Activated naive CD4-positive, alpha-beta T cell treated with Interleukin-2 at 50 U/mL for 16 hours (primary cell): Measurements from ENCODE around the gene NMNAT3.

Source experiments
- DNase-seq: peaks from one replicate; pipeline ENCODE4 v3.0.0-alpha.2; 2020

The NMNAT3 gene

DNA sequence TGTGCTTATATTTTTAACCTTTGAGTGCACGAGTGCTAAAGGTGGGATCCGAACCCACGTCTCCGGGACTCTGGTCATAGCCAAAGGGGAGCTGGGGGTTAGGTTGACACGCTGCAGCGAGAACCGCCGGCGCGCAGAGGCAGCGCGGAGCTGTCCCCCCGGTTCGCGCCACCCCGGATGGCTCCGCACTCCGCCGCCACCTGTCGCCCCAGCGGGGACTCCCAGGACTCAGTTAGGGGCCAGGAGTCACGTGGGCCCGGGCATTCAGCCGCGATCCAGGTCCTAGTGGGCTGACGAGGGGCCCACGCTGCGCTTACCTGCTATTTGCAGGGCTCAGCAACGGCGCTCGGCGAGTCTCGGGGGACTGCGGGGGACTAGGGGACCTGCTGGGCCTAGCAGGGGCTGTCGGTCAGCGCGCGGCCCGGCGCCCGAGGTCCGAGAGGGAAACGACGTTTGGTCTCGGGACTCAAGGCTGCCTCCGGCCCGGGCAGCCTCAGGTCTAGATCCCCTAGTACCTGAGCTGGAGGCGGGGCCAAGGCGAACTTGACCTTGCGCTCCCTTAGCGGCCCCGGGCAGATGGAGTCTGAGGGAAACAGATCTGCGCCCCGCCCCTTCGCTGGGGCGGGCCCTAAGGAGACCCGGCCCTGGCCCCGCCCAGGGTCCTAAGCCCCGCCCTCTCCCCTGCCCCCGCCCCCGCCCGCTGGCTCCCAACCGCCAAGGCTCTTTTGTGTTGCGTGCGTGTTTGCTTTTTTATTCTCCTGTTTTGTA is at the start of gene NMNAT3:
NMNAT3 (minus strand) TSS at position 585 of the 768 bp plus-strand sequence. CDS start 50,248 bp downstream, outside the sequence.
- peak; percentile 78 for DNase-seq

DNA sequence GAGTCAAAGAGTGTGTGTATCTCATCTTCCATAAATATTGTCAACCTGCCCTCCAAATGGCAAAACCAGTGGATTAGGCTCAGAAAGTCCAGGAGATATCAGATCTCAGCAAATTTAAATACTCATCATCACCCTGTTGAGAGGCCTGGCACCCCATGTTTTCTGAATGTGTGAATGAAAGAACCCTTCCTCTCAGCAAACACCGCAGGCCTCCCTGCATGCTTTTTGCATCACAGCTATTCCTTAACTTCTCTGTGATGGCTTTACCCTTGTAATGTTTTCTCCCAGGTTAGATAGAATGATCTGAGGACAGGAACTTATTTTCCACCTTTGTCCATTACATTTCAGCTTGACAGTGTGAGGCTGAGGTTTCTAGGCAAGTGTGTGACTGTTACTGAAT is 43.6 kb upstream of the NMNAT3 start:
- no peak for DNase-seq

DNA sequence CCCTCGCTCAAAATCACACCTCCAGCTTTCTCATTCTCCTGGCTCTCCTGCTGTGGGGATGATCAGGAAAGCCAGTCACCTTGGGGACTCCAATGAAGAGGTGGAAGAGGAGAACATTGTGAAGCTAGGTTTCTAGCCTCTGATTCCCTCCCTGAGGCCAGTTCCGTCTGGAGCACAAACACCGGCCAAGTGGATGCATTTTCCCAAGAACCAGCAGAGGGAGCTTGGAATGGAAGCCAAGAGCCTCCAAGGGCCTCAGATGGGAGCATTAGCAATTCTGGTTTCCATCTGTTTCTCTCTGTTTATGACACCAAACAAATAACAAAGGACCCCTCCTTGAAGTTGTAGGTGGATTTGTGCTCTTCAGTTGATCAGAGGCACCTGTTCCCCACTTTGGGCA is 40.6 kb upstream of the NMNAT3 start:
- no peak for DNase-seq

DNA sequence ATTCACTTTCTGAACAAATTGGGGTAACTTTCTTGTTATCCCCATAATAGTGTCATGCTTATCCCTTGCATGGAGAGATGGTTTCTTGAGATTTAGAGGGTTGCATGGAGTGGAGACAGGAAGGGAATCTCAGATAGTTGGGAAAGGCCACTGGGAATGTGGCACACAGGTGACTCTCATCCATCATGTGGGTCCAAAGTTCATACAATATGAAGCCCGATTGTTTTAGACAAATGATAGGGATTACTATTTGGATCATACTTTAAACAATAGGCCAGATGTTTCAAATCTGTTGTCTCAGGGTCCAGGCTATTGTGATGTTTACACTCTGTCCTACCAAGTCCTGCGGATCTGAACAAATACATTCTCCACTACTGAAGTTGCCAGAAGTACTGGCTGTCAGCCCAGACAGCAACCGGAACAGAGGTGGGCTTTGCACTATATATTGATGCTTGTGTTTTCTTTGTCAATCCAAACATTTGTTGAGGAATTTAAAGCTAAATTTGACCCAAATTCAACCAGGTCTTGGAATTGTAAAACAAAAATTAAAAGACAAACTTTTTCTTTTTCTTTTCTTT is 39.2 kb upstream of the NMNAT3 start:
- no peak for DNase-seq

DNA sequence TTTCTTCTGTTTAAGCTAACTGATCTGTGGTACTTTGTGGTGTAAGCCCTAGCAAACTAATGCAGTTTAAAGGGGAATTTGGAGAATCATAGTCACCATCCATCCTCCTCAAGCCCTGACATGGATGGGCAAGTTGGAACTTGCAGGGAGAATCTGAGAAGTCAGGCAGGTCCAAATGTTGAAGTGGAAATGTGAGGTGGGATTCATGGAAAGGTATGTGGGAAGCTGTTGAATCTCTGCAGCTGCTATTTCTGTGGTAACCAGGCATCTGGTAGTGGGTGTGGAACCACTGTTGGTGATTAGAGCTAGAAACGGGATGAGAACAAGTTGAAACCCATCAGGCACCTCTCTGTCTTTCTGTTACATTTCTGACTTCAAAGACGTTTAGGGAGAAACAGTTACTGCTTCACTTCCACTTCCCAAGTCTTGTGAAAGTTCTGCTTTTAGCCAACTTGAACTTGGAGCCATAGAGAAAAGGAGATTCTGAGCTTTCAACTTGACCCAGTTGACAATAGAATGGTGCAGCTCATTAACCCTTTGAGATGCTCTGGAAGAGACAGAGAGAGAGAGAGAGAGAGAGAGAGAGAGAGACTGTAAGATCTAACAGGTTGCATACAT is 38.1 kb upstream of the NMNAT3 start:
- DNase-seq, result no peak

DNA sequence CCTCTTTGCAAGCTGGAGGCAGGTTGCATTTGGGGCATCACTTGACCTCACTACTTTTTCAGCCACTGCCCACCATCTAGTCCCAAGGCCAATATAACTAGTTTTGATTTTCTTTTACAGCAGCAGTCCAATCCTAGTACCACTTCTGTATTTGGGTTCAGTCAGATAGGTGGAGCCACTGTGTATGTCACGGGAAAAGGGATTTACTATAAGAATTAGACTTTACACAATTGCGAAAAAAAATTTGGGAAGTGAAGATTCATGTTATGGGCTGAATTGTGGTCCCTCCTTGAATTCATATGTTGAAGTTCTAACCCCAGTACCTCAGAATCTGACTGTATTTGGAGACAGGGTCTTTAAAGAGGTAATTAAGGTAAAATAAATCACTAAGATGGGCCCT is 37.4 kb upstream of the NMNAT3 start:
- no peak for DNase-seq

DNA sequence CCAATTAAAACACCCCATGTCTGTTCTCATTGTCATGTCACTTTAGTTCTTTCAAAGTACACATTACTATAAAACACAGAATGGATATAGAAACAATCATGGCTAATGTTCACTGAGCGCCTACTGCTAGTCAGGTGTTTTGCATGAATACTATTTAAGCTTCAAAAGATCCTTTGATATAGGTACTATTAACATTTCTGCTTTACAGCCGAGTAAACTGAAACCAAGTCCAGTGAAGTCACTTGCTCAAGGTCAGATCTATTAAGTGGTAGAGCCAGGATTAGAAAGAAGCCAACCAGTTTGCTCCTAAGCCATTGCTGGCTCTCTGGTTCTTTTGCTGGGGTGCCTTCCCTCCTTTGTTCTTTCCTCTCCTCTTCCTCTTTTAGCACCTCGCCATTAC is 32.4 kb upstream of the NMNAT3 start:
- no peak for DNase-seq

DNA sequence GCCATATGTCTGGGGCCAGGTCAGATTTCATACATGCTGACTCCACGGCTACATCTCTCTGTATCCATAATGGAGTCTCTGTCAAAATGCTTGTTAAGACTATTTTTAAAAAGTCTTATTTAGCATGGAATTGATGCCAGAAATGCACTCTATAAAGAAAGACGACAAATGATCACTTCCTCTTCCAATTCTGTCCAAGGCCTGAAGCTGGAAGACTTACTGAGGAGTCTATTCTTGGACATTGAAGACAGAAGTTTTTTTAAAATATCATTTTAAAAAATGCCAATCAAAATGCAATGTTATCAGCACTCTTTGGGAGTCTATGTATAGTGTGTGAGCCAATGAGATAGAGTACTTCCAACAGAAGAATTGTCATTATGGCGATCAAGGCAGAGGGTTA is 27.9 kb upstream of the NMNAT3 start:
- DNase-seq, result no peak

DNA sequence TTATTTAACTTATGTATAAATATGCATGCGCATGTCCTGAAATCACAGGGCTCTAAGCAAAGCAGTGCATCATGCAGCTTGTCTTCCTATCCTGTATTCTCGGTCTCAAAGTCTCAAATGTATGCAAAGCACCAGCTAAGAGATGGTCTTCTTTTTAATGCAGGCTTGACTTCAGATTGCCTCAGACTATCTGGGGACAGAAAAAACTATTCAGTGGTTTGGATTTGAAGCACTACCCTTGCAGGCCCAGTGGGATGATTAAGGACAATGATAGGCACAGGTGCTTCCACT is 18.5 kb upstream of the NMNAT3 start:
- no peak for DNase-seq

DNA sequence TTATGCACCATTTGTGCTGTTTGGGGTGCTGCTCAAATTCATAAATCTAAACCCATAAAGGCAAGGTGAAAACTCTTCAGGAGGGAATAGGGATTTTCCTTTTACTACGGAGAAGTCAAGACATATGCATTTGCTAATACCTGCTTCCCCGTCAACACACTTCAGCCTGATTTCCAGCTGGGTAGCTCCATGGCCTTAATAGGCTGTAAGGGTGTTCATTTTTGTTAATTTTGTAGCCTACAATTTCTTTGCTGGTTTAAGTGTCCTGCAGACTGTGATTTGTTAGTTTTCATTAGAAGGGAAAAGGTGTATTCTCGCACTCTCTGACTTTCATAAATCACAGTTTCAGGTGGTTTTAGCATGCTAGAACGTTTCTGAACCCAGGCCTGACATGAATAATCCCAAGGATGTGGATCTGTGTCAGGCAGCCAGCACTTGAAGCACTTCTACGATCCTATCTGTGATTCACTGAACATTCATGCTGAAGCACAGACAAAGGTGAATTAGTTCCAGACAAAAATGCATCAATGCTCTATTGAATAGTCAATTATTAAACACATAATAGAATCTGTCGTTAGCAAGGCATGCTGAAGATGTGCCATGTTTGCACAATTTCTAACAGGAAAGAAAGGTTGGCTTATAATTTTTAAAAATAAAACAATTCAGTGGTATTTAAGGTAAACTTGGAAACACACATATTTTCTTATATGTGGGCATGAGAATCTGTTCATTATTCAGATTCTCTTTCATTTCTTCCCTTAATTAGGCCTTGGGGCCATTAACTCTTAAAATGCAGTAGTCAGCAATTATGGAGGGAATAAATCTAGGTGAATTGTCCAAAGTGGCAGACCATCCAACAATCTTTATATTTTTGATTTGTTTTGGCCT is 17.9 kb upstream of the NMNAT3 start:
- DNase-seq, result no peak

DNA sequence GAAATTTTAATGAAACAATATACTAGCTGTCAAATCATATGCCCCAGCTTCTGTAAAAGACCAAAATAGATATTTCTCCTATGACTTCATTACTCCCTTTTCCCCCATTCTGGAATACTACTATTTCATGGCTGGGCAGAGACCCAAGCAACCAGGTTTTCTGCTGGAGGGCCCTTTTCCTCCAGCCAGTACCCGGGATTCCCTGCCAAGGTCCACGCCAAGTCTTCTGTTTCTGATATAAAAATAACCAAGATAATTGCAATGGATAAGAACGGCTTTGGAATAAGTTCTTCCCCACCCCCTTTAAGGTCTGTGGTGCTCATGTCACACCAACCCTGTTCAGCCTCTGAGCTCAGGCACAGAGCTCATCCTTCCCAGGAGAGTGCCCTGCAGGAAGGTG is 17.2 kb upstream of the NMNAT3 start:
- DNase-seq, result no peak

DNA sequence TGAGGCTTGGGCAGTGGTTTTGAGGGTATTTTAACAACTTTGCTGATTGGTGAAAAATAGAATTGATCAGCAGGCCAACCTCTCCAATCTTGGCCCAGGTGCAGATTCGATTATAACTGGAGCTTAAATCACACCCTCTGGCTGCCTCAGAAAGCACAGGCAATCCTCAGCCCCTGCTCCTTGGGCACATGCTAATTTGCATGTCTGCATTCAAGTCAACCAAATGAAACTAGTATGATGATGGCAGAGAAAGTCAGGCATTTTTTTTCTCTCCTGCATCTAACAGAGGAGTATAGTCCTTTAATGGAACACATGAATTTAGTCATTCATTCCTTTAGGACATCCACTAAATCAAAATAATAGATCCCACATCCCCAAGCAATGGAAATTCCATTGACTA is 16.8 kb upstream of the NMNAT3 start:
- DNase-seq, result no peak

DNA sequence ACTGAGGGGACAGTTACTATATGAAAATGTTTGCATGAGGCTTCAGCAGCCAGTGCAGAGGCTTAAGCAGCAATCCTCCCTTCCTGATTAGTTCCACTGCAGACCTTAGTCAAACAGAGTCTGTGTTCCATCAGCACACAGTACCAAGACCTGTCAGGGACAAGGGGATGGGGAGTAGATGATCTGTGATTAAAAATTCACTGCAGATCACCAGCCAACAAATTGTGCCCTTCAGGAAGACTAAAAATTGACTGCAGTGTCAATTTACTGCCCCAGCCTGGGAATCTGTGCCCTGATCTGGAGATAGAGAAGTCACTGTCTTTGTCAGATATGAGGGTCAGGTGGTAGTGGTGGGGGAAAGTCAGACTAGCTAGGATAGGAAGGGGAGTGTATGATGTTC is 13.8 kb upstream of the NMNAT3 start:
- DNase-seq, result no peak

DNA sequence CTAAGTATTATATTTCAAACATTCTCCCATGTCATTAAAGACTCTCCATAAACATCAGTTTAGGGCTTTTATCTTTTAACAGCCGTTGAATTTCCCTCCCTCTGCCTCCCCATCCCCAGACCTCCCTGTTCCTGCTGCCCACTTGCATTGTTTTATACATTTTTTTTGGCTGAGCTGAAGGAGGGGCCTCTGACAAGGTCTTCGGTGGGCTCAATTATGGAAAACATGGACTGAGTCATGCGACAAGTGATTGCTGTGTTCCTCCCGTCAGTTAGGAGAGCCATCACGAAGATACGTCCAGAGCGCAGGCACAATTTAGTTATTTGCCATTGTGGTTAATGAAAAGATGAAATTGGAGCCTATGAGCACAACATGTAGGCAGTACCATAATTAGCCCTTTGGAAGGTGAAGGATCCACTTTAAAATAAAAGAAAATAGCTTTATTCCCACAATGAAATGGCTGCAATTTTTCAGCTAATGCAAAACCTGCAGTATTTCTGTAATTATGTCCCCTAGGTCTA is 12.0 kb upstream of the NMNAT3 start:
- no peak for DNase-seq

DNA sequence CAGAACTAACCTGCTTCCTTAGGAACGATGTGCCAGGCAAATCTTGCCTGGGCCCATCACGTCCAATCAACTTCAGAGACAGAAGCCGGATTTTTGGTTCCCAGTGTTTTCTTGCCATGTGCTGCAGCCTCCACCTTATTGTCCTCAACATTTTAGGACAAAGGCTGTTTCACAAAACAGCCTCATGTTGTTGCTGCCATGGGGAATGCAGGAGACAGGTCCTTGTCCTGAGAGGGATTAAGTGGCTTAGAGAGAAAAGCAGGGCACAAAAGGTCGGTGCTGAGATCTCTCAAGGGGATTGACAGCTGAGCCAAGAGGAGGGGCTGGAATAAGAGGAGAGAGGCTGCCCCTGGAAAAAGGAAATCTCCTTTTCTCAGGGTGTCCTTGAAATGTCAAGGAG is 11.3 kb upstream of the NMNAT3 start:
- no peak for DNase-seq

DNA sequence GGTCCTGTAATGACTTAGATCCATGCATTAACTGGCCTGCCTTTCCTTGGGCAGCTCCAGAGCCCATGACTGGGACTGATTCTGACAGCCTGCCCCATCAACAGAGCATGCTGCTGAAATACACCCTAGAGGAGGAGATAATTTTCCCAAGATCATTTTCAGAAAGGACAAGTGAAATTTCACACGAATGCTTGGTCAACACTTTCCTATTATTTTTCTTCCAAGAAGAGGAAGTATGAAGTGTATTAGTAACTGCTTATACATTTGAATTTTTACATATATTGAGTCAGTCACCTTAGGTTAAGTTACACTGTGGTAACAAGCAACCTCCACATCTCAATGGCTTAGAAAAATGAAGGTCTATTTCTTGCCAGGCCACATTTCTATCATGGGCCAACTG is 9.7 kb upstream of the NMNAT3 start:
- no peak for DNase-seq

DNA sequence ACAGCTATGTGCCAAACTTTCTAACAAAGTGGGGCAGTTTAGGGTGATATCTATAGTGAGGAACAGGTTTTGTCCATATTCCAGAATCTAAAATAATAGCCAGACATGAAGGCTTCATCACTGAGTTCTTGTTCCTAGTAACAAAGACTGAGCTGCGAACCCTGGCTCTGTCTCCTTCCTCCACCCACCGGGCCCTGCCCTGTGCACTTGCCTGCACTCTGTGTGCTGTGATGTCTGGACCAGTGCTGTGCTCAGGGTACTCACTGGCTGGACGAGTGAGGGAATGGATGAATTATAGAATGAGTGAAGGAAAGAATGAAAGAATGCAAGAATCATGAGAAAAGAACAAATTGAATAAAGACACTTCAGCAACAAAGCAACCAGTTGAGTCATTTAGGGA is 8.9 kb upstream of the NMNAT3 start:
- DNase-seq, result no peak

DNA sequence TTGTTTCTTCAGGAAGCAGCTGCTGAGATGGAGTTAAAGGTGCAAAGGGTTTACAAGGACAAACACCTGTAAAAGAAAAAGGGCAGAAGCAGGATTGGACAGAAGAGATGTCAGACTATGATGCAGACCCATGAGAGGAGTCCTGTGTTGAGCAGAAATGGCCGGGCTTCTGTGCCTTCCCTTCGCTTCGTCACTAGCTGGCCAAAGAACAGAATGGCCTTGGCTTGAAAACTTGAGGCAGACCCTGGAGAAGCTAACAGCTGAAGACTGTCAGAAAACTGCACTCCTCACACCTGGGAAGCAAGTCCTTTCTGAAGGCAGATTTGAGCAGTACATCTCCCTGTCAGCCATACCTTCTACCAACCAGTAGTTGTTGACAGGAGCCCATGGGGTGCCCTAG is 8.4 kb upstream of the NMNAT3 start:
- no peak for DNase-seq

DNA sequence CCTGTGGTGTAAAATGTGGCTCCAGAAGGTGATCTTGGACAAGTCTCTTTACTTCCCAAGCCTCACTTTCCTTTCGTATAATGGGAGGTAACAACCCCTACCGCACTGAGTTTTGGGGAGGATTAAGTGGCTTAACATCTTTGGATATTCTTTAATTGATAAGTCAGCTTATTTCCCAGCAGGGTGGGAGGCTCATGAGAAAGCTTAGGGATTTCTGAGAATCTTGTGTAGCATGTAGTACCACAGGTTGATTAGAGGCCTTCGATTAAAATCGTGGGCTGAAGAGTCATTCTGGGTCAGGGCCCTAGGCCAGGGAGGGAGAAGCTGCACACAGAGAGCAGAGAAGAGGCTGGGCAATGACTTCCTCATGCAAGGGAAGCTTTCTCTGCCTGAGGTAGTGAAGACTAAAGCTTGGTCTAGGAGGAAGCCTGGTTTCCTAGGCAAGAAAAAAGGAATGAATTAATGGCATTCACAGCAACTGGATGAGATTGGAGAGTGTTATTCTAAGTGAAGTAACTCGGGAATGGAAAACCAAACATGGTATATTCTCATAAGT is 1.5 kb upstream of the NMNAT3 start:
- DNase-seq, result no peak

DNA sequence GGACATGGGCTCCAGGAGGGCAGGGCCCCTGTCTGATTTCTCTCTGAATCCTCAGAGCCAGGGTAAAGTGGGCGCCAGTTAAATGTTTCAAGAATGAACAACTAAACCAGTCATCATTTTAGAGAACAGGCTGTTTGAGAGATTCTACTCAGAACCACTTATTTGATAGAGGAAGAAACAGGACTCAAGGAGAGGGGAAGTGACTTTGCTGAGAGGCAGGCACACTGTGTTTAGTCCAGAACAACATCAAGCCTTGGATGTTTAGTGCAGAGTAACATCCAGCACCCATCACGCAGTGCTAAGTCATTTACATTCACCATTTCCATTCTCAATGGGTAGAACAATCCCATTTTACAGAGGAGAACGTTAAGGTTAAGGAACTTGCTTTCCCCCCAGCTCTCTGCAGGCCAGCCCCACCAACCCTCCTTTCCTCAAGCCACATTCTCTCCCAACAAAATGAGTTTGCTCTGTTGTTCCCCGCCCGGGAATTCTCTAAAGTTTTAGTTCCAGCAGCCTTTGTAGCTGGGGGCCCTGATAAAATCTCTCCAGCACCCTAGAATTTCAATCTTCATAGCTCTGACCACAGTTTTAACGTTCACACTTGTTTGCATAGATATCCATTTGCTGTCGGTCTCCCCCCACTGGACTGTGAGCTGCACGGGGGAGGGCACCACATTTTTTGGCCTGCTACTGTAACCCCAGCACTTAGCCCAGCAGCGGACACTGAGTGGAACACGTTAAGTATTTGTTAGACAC is 962 bp downstream of the NMNAT3 start:
- no peak for DNase-seq

DNA sequence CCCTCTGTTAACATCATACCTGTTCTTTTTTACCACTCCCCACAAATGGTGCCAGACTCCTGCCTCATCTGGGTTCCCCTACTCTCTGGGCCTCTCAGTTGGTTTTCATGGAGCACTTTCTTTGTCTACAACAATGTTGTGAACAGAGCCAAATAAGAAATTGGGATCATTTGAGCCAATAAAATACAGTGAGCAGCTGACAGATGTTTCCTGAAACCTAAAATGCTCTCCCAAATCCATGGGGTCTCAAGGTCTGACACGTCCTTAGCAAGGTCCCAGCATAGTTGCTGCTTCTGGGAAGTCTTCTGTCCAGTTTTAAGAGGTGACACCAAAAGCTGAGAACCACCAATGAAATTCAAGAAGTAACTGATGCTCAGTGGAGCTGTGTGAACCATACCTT is 1.7 kb downstream of the NMNAT3 start:
- no peak for DNase-seq

DNA sequence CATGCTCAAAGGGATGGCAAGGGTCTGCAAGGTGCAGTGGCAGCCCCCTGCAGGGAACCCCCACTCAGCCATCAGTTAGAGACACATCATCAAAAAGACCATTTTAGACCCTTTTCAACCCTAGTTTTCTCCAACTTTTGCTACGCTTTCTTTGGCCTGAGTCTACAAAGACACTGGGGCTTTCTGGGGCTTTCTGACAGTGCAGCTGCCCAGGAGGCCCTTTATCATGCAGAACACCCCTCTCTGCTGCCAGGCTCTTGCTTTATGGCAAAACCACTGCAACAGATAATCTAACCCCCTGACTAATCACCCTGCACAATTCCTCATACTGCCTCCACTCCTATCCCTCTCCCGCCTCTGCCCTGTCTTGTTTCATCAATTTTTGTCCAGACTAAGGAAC is 2.4 kb downstream of the NMNAT3 start:
- DNase-seq, result no peak
